NCI-H69 (cell line): ENCODE results near the gene CYFIP2.

Experiments
- DNase-seq: peaks from one replicate; lab custom pipeline; 2025; lab: John Stamatoyannopoulos, UW

The CYFIP2 gene

GRCh38 chr5:157358871-157359270, 92.9 kb downstream of the CYFIP2 start:
- no peak for DNase-seq

GRCh38 chr5:157359356-157360055, 93.6 kb downstream of the CYFIP2 start:
- no peak for DNase-seq

GRCh38 chr5:157362012-157362411, 96.1 kb downstream of the CYFIP2 start:
- no peak for DNase-seq

GRCh38 chr5:157362502-157362901, 96.6 kb downstream of the CYFIP2 start:
- DNase-seq = no peak

- DNase-seq = no peak
These were observed 97.1 kb downstream of the CYFIP2 start for GRCh38 chr5:157362982-157363381.

GRCh38 chr5:157365732-157366131, 99.8 kb downstream of the CYFIP2 start:
- DNase-seq = no peak

GRCh38 chr5:157366741-157367674, 101.1 kb downstream of the CYFIP2 start:
- peak; percentile 48 for DNase-seq

- peak; percentile 5 for DNase-seq
These were observed 103.6 kb downstream of the CYFIP2 start for GRCh38 chr5:157369507-157369906.

- DNase-seq = no peak
These were observed 105.0 kb downstream of the CYFIP2 start for GRCh38 chr5:157370967-157371366.

- no peak for DNase-seq
These were observed 105.9 kb downstream of the CYFIP2 start for GRCh38 chr5:157371655-157372471.

GRCh38 chr5:157372472-157372822, 106.5 kb downstream of the CYFIP2 start:
- no peak for DNase-seq

- DNase-seq = no peak
These were observed 112.6 kb downstream of the CYFIP2 start for GRCh38 chr5:157378509-157378908.

- DNase-seq = no peak
These were observed 114.1 kb downstream of the CYFIP2 start for GRCh38 chr5:157379983-157380382.

- DNase-seq = no peak
These were observed 115.8 kb downstream of the CYFIP2 start for GRCh38 chr5:157381746-157382145.

GRCh38 chr5:157382996-157383800, 117.3 kb downstream of the CYFIP2 start:
- DNase-seq = no peak

GRCh38 chr5:157384971-157385709, 119.2 kb downstream of the CYFIP2 start:
- no peak for DNase-seq

GRCh38 chr5:157387041-157387563, 121.2 kb downstream of the CYFIP2 start:
- DNase-seq = no peak

GRCh38 chr5:157387683-157388093, 121.8 kb downstream of the CYFIP2 start:
- no peak for DNase-seq

GRCh38 chr5:157388111-157388710, 122.3 kb downstream of the CYFIP2 start:
- no peak for DNase-seq

- no peak for DNase-seq
These were observed 123.2 kb downstream of the CYFIP2 start for GRCh38 chr5:157389103-157389502.
